Activated naive CD4-positive, alpha-beta T cell treated with anti-CD3 and anti-CD28 coated beads for 36 hours (primary cell): ENCODE measurements around the gene PSMB9. TPM values are rescaled to one million over a fixed set of nuclear protein-coding genes. Genes with fewer than 3 reads are reported as not detected.
"Not testable (repeated sequence)": the region's sequence is repeated elsewhere in the genome, so short reads cannot be mapped to it uniquely, and the experiment has no call there.

Source experiments
- CTCF ChIA-PET: fragments of 350-600 bp; sonication (Branson Sonifier 250); formaldehyde crosslinking; loops from one replicate; lab custom pipeline; 2021; ENCODE audit warnings: antibody characterized with exemption; lab: Charles Lee
- DNase-seq: peaks from one replicate; pipeline ENCODE4 v3.0.0-alpha.2; 2020
- H3K27ac Mint-ChIP-seq: one replicate; pipeline ENCODE4 v1.8.0; 2021; ENCODE audit warnings: mild to moderate bottlenecking, mixed read lengths
- H3K27me3 Mint-ChIP-seq: one replicate; pipeline ENCODE4 v1.8.0; 2021; ENCODE audit warnings: low read depth, mixed read lengths
- H3K36me3 Mint-ChIP-seq: one replicate; pipeline ENCODE4 v1.8.0; 2021; ENCODE audit warnings: low read depth, mixed read lengths
- H3K4me1 Mint-ChIP-seq: one replicate; pipeline ENCODE4 v1.8.0; 2021; ENCODE audit warnings: low read depth, mixed read lengths
- H3K4me3 Mint-ChIP-seq: one replicate; pipeline ENCODE4 v1.8.0; 2021; ENCODE audit warnings: mild to moderate bottlenecking, moderate library complexity, mixed read lengths
- H3K9me3 Mint-ChIP-seq: one replicate; pipeline ENCODE4 v1.8.0; 2021; ENCODE audit warnings: mixed read lengths
- intact Hi-C: fragments of 100-400 bp; cut with micrococcal nuclease; formaldehyde crosslinking; loops from one replicate; pipeline ENCODE4 v1.15.1; 2023
- total RNA-seq, 2 experiments: library from RNA; stranded (reverse); gene quantifications; one replicate each; pipeline ENCODE4 v1.2.3, GENCODE V29; 2021

The PSMB9 gene
- 100 to 1,000 TPM; 238 to 241 TPM for total RNA-seq

DNA sequence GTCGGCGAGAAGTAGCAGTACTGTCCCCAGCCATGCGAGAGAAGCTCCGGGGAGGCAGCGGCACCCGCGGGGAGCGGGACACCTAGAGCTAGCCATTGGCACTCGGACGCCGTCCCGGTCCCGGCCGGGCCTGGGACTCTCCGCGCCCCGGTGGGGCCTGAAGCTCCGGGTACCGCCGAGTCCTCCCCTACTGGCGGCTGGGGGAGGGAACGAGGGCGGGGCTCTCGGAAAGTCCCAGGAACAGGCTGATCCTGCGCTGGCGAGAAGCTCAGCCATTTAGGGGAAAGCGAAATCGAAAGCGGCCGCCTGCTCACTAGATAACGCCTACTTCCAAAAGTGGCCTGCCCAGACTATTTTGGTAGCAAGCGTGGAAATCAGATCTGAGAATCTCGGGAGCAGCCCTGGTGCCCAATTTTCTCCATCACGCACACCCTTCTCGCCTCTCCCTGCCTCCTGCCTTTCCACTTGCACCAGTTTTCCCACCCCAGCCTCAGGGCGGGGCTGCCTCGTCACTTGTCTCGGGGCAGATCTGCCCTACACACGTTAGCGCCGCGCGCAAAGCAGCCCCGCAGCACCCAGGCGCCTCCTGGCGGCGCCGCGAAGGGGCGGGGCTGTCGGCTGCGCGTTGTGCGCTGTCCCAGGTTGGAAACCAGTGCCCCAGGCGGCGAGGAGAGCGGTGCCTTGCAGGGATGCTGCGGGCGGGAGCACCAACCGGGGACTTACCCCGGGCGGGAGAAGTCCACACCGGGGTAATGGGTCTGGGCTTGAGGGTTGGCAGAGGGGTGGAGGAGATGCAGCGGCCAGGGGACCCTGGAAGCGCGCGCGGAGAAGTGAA lies at the start of gene PSMB9, which contains the start of gene TAP1:
TSS of gene PSMB9 (plus strand) at position 652 of the 835 bp plus-strand sequence. CDS start at position 690, 38 bp downstream.
TSS of gene TAP1 (minus strand) at position 164 of the 835 bp plus-strand sequence. CDS start at position 96, 68 bp downstream.
- peaks cover 83% of the 10 kb centered on the region for H3K36me3 Mint-ChIP-seq
- CTCF ChIA-PET: interaction anchor here (0.7 to 7.8 kb wide), 9 partner anchors 9 to 135 kb away, joined by 3 to 153 read pairs (median 6); partner anchors contain the start of genes PSMB8 and TAP2
- peak within 1 kb of the TSS; percentile 100 for H3K4me3 Mint-ChIP-seq
- no peaks in the 10 kb centered on the region for H3K9me3 Mint-ChIP-seq
- peak within 1 kb of the TSS; percentile 100 for H3K27ac Mint-ChIP-seq
- H3K27me3 Mint-ChIP-seq: no peaks in the 10 kb centered on the region
- intact Hi-C loops: loop anchor here (1.0 to 5.0 kb wide), 6 partner anchors 9 to 725 kb away; partner anchors contain the start of genes ATF6B, PHF1, PSMB8 and TAP2
- peak; percentile 98 for DNase-seq
- peaks cover 67% of the 10 kb centered on the region for H3K4me1 Mint-ChIP-seq

DNA sequence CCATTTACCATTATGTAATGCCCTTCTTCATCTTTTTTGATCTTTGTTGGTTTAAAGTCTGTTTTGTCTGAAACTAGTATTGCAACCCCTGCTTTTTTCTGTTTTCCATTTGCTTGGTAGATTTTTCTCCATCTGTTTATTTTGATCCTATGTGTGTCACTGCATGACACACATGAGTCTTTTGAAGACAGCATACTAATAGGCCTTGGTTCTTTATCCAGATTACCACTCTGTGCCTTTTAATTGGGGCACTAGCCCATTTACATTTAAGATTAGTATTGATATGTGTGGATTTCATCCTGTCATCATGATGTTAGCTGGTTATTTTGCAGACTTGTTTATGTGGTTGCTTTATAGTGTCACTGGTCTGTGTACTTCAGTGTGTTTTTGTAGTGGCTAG lies 48.6 kb upstream of the PSMB9 start:
- H3K27me3 Mint-ChIP-seq: peaks cover 37% of the 10 kb centered on the region
- H3K9me3 Mint-ChIP-seq, intact Hi-C loops, H3K4me3 Mint-ChIP-seq, H3K4me1 Mint-ChIP-seq, DNase-seq, H3K36me3 Mint-ChIP-seq, H3K27ac Mint-ChIP-seq: not testable (repeated sequence)
- CTCF ChIA-PET: interaction anchor here (1.2 kb wide), 1 partner anchor 62 kb away, joined by 4 read pairs; no protein-coding TSS in a partner anchor

GRCh38 chr6:32807020-32807580 lies 46.9 kb upstream of the PSMB9 start:
- H3K27ac Mint-ChIP-seq: no peak overlapping the region
- CTCF ChIA-PET: no interaction called here
- H3K9me3 Mint-ChIP-seq: no peaks in the 10 kb centered on the region
- intact Hi-C loops: no loop called here
- DNase-seq: no peak
- no peaks in the 10 kb centered on the region for H3K36me3 Mint-ChIP-seq
- peaks cover 35% of the 10 kb centered on the region for H3K27me3 Mint-ChIP-seq
- no peak overlapping the region for H3K4me3 Mint-ChIP-seq
- H3K4me1 Mint-ChIP-seq: peaks cover 8% of the 10 kb centered on the region

- Mint-ChIP-seq H3K27me3 (peaks cover 21% of the 10 kb centered on the region), H3K4me3 (no peak overlapping the region), H3K27ac (no peak overlapping the region), H3K9me3 (no peaks in the 10 kb centered on the region), H3K4me1 (peaks cover 8% of the 10 kb centered on the region), H3K36me3 (peaks cover 1% of the 10 kb centered on the region)
- intact Hi-C loops: no loop called here
- CTCF ChIA-PET: interaction anchor here (0.8 to 1.2 kb wide), 2 partner anchors 16 to 23 kb away, joined by 4 to 7 read pairs; no protein-coding TSS in a partner anchor
- DNase-seq: no peak
Observed at GRCh38 chr6:32809171-32809570, 44.8 kb upstream of the PSMB9 start.

DNA sequence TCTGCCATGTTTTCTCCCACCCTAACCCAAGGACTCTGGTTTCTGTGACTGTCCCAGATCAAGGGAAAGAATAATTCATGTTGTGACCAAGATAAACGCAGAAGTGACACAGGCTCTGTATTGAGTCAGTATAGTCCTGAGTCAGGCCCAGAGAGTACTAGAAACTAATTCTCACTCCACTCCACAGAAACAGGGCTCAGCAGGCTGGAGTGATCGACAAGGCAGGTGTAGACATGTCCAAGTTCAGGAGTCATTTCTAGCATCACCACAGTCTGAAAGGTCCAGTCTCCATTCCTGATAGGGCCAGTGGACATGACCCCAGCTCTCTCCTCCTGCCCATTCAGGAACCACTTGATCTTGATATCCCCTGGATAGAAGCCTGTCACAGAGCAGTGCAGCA lies 39.8 kb upstream of the PSMB9 start:
- no peaks in the 10 kb centered on the region for H3K4me1 Mint-ChIP-seq
- CTCF ChIA-PET: interaction anchor here (0.6 to 1.3 kb wide), 2 partner anchors 24 to 57 kb away, joined by 3 read pairs; partner anchors contain the start of gene TAP2
- no peak for DNase-seq
- intact Hi-C loops: no loop called here
- H3K27ac Mint-ChIP-seq: no peak overlapping the region
- no peak overlapping the region for H3K4me3 Mint-ChIP-seq
- peaks cover 1% of the 10 kb centered on the region for H3K36me3 Mint-ChIP-seq
- no peaks in the 10 kb centered on the region for H3K27me3 Mint-ChIP-seq
- H3K9me3 Mint-ChIP-seq: no peaks in the 10 kb centered on the region

DNA sequence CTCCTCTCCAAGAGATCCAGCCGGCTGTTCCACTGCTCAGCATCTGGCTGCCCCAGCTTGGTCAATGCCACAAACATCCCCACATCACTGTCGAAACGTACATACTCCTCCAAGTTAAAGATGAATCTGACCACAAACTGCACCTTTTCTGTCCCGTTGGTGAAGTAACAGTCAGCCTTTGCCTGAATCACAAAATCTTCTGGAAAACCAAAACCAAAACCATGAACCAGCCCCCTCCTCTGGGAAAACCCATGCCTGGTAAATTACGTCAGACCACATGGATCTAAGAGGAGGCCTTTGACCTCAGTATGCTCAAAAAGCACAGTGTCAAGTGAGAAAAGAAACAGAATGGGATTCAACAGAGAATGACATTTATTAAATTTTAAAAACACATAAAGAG lies 38.9 kb upstream of the PSMB9 start:
- H3K27me3 Mint-ChIP-seq: no peaks in the 10 kb centered on the region
- peaks cover 2% of the 10 kb centered on the region for H3K4me1 Mint-ChIP-seq
- H3K27ac Mint-ChIP-seq: no peak overlapping the region
- peaks cover 1% of the 10 kb centered on the region for H3K36me3 Mint-ChIP-seq
- CTCF ChIA-PET: no interaction called here
- no peak for DNase-seq
- intact Hi-C loops: no loop called here
- no peaks in the 10 kb centered on the region for H3K9me3 Mint-ChIP-seq
- H3K4me3 Mint-ChIP-seq: no peak overlapping the region

DNA sequence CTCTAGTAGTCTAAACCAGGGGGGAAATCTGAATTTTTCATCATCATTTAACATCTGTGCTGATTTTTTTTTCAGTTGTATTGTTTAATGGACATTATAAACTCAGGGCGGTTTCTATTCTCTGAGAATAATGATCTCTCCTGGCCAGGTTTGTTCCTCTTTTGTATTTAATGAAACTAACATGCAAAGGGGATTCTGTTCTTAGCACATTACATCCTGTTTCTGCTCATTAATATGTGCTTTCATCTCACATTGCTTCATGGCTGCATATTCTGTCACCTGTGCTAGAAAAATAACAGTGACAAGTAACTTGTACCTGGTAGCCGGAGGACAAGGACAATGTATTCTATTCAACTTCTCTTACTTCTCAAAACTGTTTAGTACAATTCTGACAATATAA lies 38.0 kb upstream of the PSMB9 start:
- CTCF ChIA-PET: no interaction called here
- no peaks in the 10 kb centered on the region for H3K27me3 Mint-ChIP-seq

DNA sequence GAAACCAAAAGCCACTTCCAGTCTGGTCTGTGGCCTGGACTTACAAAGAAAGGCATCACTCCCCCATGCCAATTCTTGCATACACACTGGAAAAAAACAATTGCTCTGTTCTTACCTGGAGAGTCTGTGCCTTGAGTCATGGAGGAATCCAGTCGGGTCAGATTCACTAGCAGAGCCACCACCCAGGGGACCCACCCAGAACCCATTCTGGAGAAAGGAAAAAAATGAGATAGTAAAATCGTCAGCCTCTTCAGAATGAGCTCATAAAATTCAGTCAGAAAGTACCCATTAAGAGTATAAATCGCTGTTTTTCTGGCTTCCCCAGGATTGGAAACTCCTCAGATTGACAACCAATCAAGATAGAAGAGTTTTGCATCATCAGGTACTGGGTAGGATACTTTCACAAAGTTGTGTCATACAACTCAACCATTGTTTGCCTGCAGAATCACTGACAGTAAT lies 37.2 kb upstream of the PSMB9 start, which contains the start of gene HLA-DOB:
TSS of gene HLA-DOB (minus strand) at position 257 of the 459 bp plus-strand sequence. CDS start at position 206, 51 bp downstream.
- Mint-ChIP-seq H3K9me3 (no peaks in the 10 kb centered on the region), H3K27me3 (no peaks in the 10 kb centered on the region), H3K36me3 (peaks cover 1% of the 10 kb centered on the region), H3K4me1 (peaks cover 2% of the 10 kb centered on the region), H3K27ac (no peak within 1 kb of the TSS), H3K4me3 (no peak within 1 kb of the TSS)
- CTCF ChIA-PET: no interaction called here
- intact Hi-C loops: no loop called here
- DNase-seq: no peak

More for the DNA sequence above, 38.0 kb upstream of the PSMB9 start:
- Mint-ChIP-seq H3K4me1 (peaks cover 2% of the 10 kb centered on the region), H3K36me3 (peaks cover 1% of the 10 kb centered on the region), H3K9me3 (no peaks in the 10 kb centered on the region), H3K27ac (no peak overlapping the region), H3K4me3 (no peak overlapping the region)
- no peak for DNase-seq
- intact Hi-C loops: no loop called here

GRCh38 chr6:32818867-32819266 lies 35.1 kb upstream of the PSMB9 start:
- DNase-seq: no peak
- H3K4me1 Mint-ChIP-seq: peaks cover 2% of the 10 kb centered on the region

GRCh38 chr6:32819729-32820128 lies 34.3 kb upstream of the PSMB9 start:
- no peak for DNase-seq
- intact Hi-C loops: no loop called here
- H3K27me3 Mint-ChIP-seq: no peaks in the 10 kb centered on the region
- no peaks in the 10 kb centered on the region for H3K9me3 Mint-ChIP-seq
- no peak overlapping the region for H3K4me3 Mint-ChIP-seq
- H3K4me1 Mint-ChIP-seq: peaks cover 2% of the 10 kb centered on the region
- CTCF ChIA-PET: interaction anchor here (0.7 to 3.6 kb wide), 3 partner anchors 9 to 57 kb away, joined by 3 to 17 read pairs (median 3); no protein-coding TSS in a partner anchor
- no peak overlapping the region for H3K27ac Mint-ChIP-seq
- H3K36me3 Mint-ChIP-seq: no peaks in the 10 kb centered on the region

More at GRCh38 chr6:32818867-32819266, 35.1 kb upstream of the PSMB9 start:
- H3K27ac Mint-ChIP-seq: no peak overlapping the region
- intact Hi-C loops: no loop called here
- H3K4me3 Mint-ChIP-seq: no peak overlapping the region
- H3K9me3 Mint-ChIP-seq: no peaks in the 10 kb centered on the region
- no peaks in the 10 kb centered on the region for H3K27me3 Mint-ChIP-seq
- CTCF ChIA-PET: interaction anchor here (1.3 to 3.6 kb wide), 2 partner anchors 9 to 50 kb away, joined by 3 to 17 read pairs; no protein-coding TSS in a partner anchor
- no peaks in the 10 kb centered on the region for H3K36me3 Mint-ChIP-seq

DNA sequence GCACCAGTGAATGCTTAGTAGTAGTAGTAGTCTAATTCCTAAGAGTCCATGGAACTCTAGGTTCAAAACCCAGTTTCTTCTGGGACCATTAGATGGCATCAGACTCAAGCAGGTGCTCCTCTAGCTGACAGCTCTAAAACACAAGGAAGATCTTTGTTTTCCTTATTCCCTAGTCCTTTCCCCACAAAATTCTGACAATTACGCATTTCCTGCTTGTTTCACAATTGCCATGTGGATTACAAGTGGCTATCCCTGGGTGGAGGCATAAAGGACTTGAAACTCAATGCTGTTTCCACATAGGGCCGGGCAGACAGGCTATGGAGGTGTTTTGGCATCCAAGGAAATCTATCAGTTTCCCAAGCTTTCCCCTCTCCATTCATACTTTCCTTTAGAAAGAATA lies 28.0 kb upstream of the PSMB9 start:
- CTCF ChIA-PET: interaction anchor here (0.5 to 5.2 kb wide), 4 partner anchors 13 to 75 kb away, joined by 3 to 23 read pairs (median 12); partner anchors contain the start of gene TAP2
- no peaks in the 10 kb centered on the region for H3K27me3 Mint-ChIP-seq
- H3K4me3 Mint-ChIP-seq: no peak overlapping the region
- intact Hi-C loops: loop anchor here (1.0 kb wide), 1 partner anchor 12 kb away; the partner anchor contains the start of gene TAP2
- H3K4me1 Mint-ChIP-seq: peaks cover 36% of the 10 kb centered on the region
- DNase-seq: no peak
- no peaks in the 10 kb centered on the region for H3K9me3 Mint-ChIP-seq
- no peak overlapping the region for H3K27ac Mint-ChIP-seq
- peaks cover 29% of the 10 kb centered on the region for H3K36me3 Mint-ChIP-seq

- intact Hi-C loops: no loop called here
- no peak overlapping the region for H3K27ac Mint-ChIP-seq
Observed at GRCh38 chr6:32827025-32827424, 27.0 kb upstream of the PSMB9 start.

More at GRCh38 chr6:32827025-32827424, 27.0 kb upstream of the PSMB9 start:
- peaks cover 43% of the 10 kb centered on the region for H3K4me1 Mint-ChIP-seq
- no peaks in the 10 kb centered on the region for H3K27me3 Mint-ChIP-seq
- peaks cover 36% of the 10 kb centered on the region for H3K36me3 Mint-ChIP-seq
- H3K9me3 Mint-ChIP-seq: no peaks in the 10 kb centered on the region
- H3K4me3 Mint-ChIP-seq: no peak overlapping the region
- DNase-seq: no peak
- CTCF ChIA-PET: interaction anchor here (0.5 to 5.2 kb wide), 4 partner anchors 12 to 130 kb away, joined by 4 to 23 read pairs (median 12); partner anchors contain the start of gene TAP2
